HG02588 (cell line): ENCODE data around the gene DNLZ.
"Not testable (repeated sequence)": the region's sequence is repeated elsewhere in the genome, so short reads cannot be mapped to it uniquely, and the experiment has no call there.

Source experiments
- ATAC-seq: cut with Tn5 transposase; IDR thresholded peaks from one replicate; pipeline ENCODE4 v1.9.1; 2021; ENCODE audit warnings: mild to moderate bottlenecking, moderate library complexity; ENCODE audit not compliant: unreplicated experiment

The DNLZ gene

DNA sequence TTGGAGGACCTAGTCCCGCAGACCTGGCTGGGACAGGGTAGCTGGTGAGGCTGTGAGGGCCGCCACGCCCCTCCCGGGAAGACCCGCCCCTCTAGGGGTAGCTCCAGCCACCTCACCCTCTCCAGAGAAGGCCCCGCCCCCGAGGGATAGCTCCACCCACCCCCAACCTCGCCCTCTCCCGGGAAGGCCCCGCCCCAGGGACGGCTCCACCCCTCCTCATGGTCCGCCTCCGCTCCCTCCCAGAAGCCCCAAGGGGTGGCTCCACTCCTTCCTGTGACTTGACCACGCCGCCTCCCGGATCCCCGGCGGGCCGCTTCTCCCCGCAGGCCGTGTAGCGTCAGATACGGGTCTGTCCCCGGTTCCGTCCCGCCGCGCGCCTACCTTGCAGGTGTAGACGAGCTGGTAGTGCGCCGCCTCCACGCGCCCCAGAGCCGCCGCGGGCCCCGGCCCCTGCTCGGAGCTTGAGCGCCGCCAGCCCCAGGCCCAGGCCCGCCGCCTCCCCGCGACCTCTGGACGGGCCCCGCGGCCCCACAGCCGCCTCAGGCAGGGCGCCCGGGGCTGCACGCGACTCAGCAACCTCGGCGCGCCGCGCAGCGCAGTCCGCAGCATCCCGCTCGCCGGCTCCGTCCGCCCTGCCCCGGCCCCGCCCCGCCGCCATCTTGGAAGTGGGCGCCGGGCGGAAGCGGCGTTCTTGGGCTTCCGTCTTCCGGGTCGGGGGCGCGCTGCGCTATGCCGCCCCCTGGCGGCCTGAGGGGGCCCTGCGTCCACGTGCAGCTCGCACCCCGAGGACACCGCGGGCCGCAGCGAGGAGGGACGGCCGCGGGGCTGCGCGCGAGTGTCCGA lies at the start of gene DNLZ:
Gene DNLZ (minus strand): TSS at position 639 of the 843 bp plus-strand sequence. CDS start 30 bp downstream, at position 609.
- ATAC-seq: peak; percentile 69

DNA sequence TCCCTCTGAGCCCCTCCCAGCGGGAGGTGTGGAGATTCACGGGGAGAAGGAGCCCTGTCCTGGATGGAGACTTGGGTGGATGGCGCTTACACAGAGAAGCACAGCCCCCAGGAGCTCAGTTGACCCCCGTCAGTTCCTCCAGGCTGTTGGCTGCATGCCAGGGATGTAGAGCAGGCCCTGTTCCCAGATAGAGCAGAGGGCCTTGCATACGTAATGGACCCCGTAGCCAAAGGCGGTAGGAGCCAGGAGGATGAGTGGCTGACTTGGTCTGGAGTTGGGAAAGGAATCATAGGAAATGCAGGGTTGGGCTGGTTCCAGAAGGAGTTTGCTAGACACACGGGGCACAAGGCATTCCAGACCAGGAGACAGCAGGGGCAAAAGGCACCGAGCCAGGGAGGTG lies 49.4 kb upstream of the DNLZ start:
- no peak for ATAC-seq

DNA sequence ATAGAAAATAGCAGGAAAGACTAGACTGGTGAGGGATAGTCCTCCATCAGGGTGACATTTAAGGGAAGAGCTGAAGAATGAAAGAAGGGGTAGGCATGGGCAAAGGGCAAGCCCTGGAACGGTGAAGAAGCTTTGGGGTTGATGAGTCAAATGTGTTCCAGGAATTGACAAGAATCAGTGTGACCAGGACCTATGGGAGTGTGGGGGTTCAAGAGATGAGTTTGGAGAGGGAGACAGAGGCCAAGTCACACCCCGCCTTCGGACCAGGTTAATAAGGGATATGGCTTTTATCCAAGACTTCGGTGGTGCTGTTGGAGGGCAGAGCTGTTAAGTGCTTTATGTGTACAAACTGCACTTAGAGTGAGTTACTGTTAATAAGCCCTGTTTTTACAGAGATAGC lies 47.8 kb upstream of the DNLZ start:
- no peak for ATAC-seq

DNA sequence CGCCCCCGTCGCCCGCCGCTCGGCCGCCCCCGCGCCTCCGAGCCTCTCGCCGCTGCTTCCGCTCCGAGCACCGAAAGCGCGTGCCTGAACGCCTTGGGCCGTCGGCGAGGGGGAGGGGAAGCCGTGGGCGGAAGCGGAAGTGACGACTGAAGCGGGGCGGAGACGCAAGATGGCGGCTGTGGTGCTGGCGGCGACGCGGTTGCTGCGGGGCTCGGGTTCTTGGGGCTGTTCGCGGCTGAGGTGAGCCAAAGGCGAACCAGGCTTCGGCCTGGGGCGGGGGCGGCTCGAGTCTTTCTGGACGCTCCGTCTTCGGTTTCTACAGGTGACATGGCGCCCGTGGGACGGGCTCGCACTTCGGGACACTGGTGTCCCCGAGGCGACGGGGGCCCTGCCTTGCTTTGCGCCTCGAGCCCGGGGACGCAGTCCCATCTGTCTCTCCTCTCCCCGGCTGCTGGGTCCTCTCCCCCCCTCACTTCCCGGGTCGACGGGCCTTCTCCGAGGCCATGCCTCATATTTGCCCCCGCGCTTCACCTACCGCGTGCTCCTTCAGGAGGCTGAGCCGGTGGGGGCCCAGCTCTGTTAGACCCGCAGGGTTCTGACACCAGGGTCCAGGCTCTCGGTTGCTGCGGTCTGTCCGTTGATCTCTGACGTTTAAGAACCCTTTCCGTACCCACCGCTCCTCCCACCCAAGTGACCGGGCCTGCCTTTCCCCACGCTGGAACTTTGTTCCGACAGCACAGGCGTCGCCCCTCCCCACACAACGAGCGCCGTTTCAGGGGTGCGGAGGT lies 47.1 kb upstream of the DNLZ start, which contains the start of the genes ENTR1 and PMPCA:
Gene ENTR1 (minus strand): TSS at position 115 of the 788 bp plus-strand sequence. CDS start 217 bp downstream, outside the sequence.
Gene PMPCA (plus strand): TSS at position 159 of the 788 bp plus-strand sequence. CDS start 11 bp downstream, at position 170.
- peak; percentile 82 for ATAC-seq

DNA sequence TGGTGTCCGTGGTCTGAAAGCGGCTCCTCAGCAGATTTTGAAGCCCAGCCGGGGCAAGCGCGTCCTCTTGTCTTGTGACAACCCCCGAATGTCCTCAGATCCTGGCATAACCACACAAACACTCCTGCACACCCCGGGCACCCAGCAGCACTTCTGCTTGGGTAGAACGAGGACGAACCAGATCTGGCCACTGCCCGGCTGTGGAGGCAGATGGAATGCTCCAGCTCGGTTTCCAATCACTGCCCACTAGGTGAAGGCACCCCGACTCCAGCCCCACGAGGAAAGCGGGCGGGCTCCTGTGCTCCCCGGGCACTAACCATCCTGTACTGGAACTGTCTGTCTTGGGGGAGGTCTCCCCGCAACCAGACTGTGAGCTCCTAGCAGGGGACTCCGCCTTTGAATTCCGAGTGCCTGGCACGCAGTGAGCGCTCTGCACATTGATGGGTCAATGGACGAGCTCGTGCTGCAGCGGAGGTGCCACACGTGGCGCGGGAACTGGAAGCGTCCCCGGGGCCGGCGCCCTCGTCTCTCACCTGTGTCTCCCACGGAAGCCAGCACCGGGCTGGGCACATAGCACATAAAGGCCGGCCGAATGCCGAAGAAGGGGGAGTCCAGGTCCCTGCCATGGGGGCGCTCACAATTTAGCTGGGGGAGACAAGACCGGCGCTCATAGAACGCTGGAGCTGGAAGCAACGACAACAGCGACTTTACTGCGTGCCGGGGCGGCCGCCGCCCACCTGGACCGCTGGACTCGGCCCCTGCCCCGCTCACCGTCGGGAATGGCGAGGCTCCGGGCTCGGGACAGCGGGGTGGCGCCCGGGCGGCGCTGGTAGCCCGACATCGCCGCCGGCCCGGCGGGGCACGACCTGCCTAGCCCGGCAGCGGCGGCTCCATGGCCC lies 46.3 kb upstream of the DNLZ start:
- peak; percentile 19 for ATAC-seq

- ATAC-seq: no peak
Observed at GRCh38 chr9:136407911-136408310, 44.4 kb upstream of the DNLZ start.

- ATAC-seq: not testable (repeated sequence)
Observed at GRCh38 chr9:136407061-136407460, 43.5 kb upstream of the DNLZ start.

GRCh38 chr9:136405904-136406303 lies 42.4 kb upstream of the DNLZ start:
- ATAC-seq: not testable (repeated sequence)

DNA sequence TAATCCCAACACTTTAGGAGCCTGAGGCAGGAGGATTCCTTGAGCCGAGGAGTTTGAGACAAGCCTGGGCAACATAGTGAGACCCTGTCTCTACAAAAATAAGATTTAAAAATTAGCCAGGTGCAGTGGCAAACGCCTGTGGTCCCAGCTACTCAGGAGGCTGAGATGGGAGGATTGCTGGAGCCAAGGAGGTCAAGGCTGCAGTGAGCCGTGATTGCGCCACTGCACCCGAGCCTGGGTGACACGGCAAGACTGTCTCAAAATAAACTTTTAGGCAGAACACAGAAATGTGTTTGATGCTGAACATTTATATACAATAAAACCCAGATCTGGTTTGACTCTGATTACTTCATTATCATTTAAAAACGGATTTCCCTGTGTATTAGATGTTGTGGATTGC lies 41.9 kb upstream of the DNLZ start:
- no peak for ATAC-seq

DNA sequence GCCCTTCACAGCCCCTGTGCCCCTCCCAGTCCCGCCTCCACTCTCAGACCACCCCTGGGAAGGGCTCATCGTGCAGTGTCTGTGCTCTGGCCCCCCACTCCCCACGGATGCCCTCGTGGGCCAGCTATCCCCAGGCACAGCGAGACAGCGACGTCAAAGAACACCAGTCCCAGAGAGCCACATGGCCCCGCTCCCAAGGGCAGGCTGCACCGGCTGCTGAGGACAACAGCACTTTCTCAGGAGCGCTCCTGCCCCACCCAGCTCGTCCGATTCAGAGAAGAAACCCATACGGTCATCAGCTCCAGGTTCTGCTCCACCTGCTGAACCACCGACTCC lies 41.2 kb upstream of the DNLZ start:
- no peak for ATAC-seq

DNA sequence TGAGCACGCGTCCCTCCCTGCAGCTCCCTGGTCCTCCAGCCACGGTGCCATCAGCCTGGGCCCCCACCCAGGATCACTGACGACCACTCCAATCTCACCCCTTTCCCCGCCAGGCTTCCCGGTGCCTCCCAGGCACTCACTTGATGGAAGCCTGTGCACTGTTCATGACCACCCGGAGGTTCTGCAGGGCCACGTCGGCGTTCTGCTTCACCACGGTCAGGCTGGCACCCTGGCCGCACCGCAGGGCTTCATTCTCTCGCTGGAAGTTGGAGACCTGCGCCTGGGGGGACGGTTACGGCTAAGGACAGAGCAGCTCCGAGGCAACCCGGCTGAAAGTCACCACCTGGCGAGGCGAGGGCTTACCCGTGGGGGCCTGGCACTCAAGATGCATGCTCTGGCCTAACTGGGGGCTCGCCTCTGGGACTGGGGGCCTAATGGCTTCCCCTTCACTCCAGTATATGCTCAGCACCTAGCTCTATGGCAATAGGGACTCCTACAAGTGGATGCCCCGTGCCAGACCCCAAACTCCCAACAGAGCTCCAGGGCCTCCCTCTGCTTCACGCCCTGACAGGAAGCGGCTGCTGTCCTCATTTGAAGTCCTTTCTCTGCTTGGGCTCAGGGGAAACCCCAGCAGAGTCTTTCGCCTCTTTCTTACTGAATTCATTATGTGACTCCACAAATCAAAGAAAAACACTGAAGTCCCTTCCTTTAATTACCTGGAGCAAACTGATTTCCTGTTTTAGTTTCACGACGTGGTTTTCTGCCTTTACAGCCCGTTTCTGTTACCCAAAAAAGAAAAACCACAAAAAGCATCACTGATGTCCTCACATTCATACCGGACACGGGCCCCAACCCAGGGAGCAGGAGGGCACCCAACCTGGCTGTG lies 40.6 kb upstream of the DNLZ start:
- no peak for ATAC-seq

DNA sequence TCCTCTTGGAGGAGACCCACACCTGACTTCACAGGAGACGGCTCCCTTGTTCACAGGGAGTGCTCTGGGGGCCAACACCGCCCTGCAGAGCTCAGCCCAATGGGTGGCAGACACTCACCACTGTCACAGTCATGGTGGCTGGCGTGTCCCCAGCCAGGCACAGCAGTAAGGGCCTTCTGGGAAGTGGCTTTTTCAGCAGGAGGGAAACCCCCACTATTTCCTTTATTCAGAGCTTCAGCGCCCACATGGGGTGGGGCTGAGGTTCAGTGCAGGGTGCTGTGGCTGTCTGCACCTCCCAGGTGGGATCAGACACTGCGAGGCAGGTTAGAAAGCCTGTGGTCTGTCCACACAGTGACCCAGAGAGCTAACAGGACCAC lies 40.0 kb upstream of the DNLZ start:
- ATAC-seq: no peak

DNA sequence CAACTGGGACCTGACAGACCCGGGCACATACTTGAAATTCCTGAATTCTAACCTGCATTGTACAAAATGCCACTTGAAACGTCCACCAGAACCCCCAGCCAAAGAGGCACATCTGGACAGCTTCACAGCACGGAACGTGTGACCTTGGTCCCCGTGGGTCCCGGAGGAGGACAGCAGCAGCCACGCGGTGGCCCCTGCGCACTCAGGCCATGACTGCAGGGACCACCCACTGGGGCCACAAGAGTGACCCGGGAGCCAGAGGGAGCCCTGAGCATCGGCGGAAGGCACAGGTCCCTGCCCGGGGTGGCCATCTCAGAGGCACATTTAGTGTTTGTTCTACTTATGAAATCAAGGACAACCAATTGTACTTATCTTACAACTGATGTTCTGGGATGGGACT lies 38.5 kb upstream of the DNLZ start:
- no peak for ATAC-seq

GRCh38 chr9:136401173-136401922 lies 37.8 kb upstream of the DNLZ start:
- ATAC-seq: no peak

DNA sequence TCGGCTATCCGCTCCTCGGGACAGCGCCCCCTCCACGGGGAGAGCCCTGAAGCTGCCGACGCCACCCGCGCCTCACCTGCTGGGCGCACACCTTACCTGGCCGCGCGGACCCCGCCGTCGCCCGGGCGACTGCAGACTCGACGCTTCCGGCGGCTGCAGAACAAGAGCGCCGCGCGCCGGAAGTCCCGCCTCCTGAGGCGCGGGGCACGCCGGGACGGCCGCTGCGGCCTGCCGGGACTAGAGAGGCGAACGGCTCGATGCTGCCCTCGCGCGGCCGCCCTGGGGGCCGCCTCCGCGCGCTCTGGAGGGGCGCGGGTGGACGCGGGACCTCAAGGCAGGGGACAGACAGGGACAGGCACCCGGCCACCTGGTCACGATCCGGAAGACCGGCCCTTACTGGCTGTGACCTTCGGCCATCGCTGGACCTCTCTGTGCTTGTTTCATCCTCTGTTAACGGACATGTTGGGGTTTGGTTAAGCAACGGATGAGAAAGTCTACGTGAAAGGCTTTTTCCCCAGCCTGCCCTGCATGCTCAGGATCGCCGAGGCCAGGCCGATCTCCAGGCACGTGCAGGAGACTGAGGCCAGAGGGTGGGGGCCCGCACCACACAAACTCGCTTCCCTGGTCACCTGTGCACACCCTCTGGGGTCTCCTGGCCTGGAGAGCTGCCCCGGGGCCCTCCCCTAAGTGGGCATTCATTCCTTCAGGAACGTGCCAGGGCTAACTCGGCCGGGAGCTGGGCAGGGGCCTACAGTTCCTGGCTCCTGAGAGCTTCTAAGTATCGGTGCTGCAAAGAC lies 36.7 kb upstream of the DNLZ start, which contains the start of gene SNAPC4:
Gene SNAPC4 (minus strand): TSS at position 133 of the 797 bp plus-strand sequence. CDS start 1,742 bp downstream, outside the sequence.
- ATAC-seq: peak; percentile 73

- peak; percentile 38 for ATAC-seq
Observed at GRCh38 chr9:136399176-136400037, 35.9 kb upstream of the DNLZ start.

GRCh38 chr9:136398286-136398685 lies 34.7 kb upstream of the DNLZ start:
- no peak for ATAC-seq
